H7 (cell line): Measurements from ENCODE around the gene MBLAC1. TPM values are rescaled to one million over a fixed set of nuclear protein-coding genes. Genes with fewer than 3 reads are reported as not detected.

ENCODE experiments used
- DNase-seq: peaks from one replicate; pipeline ENCODE4 v3.0.0; 2012
- H3K27me3 ChIP-seq: 2 replicates; pipeline ENCODE4 v1.6.0; 2011; ENCODE audit warnings: mild to moderate bottlenecking, low read length; ENCODE audit not compliant: control insufficient read depth, insufficient read depth
- H3K36me3 ChIP-seq: replicated peaks from 2 replicates; pipeline ENCODE4 v1.5.1; 2011; ENCODE audit warnings: low read length; ENCODE audit not compliant: control insufficient read depth, insufficient read depth
- H3K4me3 ChIP-seq: 2 replicates; pipeline ENCODE4 v1.5.1; 2011; ENCODE audit warnings: low read depth, mild to moderate bottlenecking, control low read depth, low read length, moderate library complexity; ENCODE audit not compliant: insufficient read depth
- total RNA-seq: library from RNA; depleted of rRNA; stranded (reverse); fragments of >200 nt; shearing (Covaris generic); gene quantifications from 2 replicates; pipeline ENCODE4 v1.2.3, GENCODE V29; 2014; rRNA removed

MBLAC1 gene
- 1.1 and 3.5 TPM in 2 replicates for total RNA-seq

GRCh38 chr7:100126931-100127865 lies at the start of gene MBLAC1:
Gene MBLAC1, plus strand, starts transcription at chr7:100126967. Its CDS starts 429 bp downstream, at chr7:100127396.
- DNase-seq, result peak; percentile 98
- Histone ChIP-seq H3K27me3 (peaks cover 13% of the 10 kb centered on the region), H3K4me3 (peak within 1 kb of the TSS; percentile 86), H3K36me3 (no peaks in the 10 kb centered on the region; the same call in none of the 2 replicates)

DNA sequence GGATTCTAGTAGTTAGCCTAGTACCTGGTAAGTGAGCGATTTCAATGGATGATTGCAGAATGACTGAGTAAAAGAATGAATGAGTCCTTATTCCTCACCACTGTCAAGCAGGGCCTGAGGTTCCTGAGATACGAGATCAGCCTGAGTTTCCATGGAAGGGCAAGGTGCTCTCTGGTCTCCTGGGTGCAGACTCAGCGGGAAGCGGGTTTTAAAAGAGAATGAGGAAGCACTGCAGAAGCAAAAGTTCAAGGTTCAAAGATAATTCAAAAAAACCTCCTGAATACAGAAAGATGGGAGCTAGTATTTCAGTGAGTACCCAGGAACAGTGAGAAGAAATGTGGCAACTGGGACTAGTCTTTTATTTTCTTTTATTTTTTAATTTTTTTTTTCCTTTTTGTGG lies 49.6 kb upstream of the MBLAC1 start:
- H3K4me3 ChIP-seq, result no peak overlapping the region
- H3K27me3 ChIP-seq, result no peaks in the 10 kb centered on the region
- DNase-seq, result no peak
- peaks cover 57% of the 10 kb centered on the region for H3K36me3 ChIP-seq

DNA sequence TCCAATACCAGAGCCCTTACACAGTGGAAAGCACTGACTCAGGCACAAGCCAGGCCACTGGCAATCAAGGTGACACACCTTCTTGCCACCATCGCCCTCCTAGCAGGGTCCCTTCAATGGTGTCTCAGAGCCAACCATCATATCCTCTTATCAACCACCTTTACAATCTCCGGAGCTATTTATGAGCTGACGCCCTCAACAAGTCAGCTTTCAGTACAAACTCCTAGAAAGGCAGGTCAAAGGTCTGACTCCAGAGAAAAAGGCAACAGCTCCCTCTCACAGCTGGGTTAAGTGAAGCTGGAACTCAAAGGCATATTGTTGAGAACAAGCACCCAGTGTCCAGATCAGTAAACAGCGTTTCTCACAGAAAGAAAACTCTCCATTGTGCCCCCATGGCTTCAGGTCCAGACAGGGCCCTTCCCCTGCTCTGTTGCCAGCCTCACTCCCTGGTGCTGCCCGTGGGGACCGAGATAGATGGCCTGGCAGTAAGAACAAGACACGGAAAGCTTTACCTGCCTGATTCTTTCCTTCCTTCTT lies 47.7 kb upstream of the MBLAC1 start:
- DNase-seq, result no peak
- Histone ChIP-seq H3K27me3 (no peaks in the 10 kb centered on the region), H3K4me3 (no peak overlapping the region), H3K36me3 (peaks cover 41% of the 10 kb centered on the region)

- Histone ChIP-seq H3K27me3 (no peaks in the 10 kb centered on the region), H3K4me3 (peak overlapping the region; percentile 91), H3K36me3 (peaks cover 23% of the 10 kb centered on the region)
- peak; percentile 57 for DNase-seq
Observed at GRCh38 chr7:100080907-100081534, 45.7 kb upstream of the MBLAC1 start.

- Histone ChIP-seq H3K36me3 (peaks cover 20% of the 10 kb centered on the region), H3K27me3 (no peaks in the 10 kb centered on the region), H3K4me3 (peak within 1 kb of the TSS; percentile 91)
- peak; percentile 97 for DNase-seq
Observed at GRCh38 chr7:100081535-100082102, 45.1 kb upstream of the MBLAC1 start, which contains the start of gene ZNF3. Gene ZNF3, minus strand, starts transcription at chr7:100081723. Its CDS starts 4,366 bp downstream, at chr7:100077357.

- Histone ChIP-seq H3K36me3 (peaks cover 14% of the 10 kb centered on the region), H3K27me3 (no peaks in the 10 kb centered on the region), H3K4me3 (no peak overlapping the region)
- DNase-seq, result peak; percentile 37
Observed at GRCh38 chr7:100082978-100083377, 43.8 kb upstream of the MBLAC1 start.

GRCh38 chr7:100085515-100085914 lies 41.3 kb upstream of the MBLAC1 start:
- H3K4me3 ChIP-seq, result no peak overlapping the region
- DNase-seq, result no peak
- H3K27me3 ChIP-seq, result no peaks in the 10 kb centered on the region
- H3K36me3 ChIP-seq, result peaks cover 3% of the 10 kb centered on the region

DNA sequence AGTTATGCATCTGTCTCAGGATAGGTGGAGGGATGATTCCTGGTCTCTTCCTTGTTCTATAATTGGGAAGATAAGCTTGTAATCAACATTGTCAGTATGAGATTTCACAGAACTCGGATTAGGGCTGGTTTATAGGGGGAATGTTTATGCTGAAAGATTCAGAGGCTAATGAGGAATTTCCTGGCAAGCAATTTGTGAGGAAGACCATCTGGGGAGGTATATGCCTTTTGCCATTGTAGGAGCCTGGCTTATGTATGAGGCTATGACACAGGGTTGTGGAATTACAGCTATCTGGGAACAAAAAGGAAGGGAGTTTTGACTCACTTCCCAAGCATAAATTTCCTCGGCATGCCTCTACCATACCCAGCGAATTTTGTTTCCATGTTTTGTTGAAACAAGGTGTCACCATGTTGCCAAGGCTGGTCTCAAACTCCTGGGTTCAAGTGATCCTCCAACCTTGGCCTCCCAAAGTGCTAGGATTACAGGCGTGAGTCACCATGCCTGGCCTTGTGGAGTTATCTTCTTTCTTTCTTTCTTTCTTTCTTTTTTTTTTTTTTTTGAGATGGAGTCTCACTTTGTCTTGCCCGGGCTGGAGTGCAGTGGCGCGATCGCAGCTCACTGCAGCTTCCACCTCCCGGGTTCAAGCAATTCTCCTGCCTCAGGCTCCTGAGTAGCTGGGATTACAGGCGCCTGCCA lies 39.6 kb upstream of the MBLAC1 start:
- peaks cover 12% of the 10 kb centered on the region for H3K36me3 ChIP-seq
- H3K4me3 ChIP-seq, result no peak overlapping the region
- DNase-seq, result no peak
- no peaks in the 10 kb centered on the region for H3K27me3 ChIP-seq

DNA sequence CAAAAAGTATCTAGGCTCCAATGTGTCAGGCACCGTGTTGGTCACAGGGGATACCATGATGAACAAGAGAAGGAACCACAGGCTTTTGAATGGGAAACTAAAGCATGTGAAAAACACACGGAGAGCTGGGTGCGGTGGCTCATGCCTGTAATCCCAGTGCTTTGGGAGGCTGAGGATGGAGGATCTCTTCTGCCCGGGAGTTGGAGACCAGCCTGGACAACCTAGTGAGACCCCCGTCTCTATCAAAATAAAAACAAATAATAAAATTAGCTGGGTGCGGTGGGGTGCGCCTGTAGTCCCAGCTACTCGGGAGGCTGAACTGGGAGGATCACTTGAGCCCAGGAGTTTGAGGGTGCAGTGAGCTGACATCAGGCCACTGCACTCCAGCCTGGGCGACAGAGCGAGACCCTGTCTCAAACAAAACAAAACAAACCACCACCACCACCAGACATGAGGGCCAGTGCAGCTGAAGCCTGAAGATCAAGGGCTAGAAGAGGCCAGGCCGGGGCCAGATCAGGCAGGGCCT lies 38.6 kb upstream of the MBLAC1 start:
- H3K4me3 ChIP-seq, result peak overlapping the region; percentile 94
- peaks cover 21% of the 10 kb centered on the region for H3K36me3 ChIP-seq
- no peak for DNase-seq
- no peaks in the 10 kb centered on the region for H3K27me3 ChIP-seq

DNA sequence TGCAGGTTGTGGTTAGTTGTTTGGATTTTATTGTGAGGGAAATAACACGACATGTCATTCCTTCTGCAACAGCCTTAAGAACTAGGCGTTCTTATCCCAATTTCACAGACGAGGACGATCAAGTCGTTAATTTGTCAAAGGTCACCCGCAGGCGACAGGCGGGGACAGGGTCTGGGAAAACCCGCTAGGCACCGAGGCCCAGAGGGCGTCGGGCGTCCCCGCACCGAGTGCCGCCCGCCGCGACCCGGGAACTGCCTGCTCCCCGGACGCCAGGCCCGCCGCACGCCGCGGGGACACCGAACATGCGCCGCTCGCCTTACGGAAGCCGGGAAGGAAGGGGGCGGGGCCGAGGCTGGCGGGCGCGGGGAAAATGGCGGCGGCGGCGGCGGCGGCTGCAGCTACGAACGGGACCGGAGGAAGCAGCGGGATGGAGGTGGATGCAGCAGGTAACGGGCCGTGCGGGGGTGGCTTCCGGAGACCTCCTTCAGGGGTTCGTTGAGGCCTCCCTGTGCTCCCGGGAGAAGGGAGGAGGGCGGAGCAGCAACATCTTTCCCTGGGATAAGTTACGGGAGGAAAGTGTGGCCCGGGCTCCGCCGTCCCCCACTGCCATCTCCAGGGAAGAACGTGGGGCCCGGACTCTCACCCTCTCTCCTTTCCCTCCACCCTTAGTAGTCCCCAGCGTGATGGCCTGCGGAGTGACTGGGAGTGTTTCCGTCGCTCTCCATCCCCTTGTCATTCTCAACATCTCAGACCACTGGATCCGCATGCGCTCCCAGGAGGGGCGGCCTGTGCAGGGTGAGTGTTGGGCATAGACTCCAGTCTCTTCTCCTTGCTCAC lies 37.9 kb upstream of the MBLAC1 start, which contains the start of gene COPS6:
TSS of gene COPS6 (plus strand) at position 349 of the 837 bp plus-strand sequence. CDS start at position 371, 22 bp downstream.
- Histone ChIP-seq H3K27me3 (no peaks in the 10 kb centered on the region), H3K4me3 (peak within 1 kb of the TSS; percentile 94), H3K36me3 (peaks cover 28% of the 10 kb centered on the region)
- DNase-seq, result peak; percentile 95

DNA sequence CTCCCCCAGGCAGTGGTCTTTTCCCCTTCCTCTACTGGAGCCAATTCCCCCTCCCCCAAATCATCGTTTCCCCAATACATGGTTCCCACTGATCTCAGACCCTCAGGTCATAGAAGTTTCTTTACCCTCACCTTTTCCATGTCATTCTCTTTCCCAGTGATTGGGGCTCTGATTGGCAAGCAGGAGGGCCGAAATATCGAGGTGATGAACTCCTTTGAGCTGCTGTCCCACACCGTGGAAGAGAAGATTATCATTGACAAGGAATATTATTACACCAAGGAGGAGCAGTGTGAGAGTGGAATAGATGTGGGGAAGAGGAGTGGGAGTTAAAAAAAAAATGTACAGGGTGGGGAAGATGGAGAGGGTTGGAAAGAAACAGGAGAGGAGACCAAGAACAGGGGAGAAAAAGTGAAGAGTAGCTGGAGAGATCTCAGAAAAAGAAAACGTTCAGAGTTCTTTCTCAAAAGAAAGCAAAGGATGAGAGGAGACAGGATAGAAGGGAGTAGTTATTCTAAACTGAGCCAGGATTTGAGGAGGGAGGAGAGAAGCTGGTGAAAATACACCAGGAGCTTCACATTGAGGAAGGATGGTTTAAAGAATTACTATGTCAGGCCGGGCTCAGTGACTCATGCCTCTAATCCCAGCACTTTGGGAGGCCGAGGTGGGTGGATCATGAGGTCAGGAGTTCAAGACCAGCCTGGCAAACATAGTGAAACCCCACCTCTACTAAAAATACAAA lies 37.1 kb upstream of the MBLAC1 start:
- H3K36me3 ChIP-seq, result peaks cover 35% of the 10 kb centered on the region
- H3K27me3 ChIP-seq, result no peaks in the 10 kb centered on the region
- H3K4me3 ChIP-seq, result peak overlapping the region; percentile 94
- DNase-seq, result peak; percentile 6

DNA sequence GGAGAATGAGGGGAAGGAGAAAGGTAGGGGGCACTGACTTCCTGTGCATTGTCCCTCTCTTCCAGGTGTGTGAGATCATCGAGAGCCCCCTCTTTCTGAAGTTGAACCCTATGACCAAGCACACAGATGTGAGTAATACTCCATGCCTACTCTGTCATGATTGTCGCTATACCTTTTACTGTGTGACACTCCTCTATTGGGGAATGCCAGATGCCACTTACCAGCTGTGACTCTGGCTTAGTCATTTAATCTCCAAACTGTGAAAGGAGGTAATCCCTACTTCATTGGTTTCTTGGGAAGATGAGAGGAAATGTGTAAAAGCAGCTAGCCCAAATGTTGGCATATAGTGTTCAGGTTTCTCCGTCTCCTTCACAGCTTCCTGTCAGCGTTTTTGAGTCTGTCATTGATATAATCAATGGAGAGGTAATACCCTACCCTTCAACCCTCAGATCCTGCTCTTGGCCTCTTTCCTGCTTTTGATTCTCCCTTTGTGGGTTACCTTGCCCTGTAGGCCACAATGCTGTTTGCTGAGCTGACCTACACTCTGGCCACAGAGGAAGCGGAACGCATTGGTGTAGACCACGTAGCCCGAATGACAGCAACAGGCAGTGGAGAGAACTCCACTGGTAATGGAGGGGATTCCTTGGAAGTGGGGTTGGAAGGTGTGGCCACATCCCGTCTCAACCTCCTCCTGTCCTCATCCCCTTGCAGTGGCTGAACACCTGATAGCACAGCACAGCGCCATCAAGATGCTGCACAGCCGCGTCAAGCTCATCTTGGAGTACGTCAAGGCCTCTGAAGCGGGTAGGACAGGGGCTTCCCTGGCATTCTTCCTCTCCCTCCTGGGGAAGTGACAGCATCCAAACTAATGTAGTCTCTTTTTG lies 36.0 kb upstream of the MBLAC1 start:
- no peaks in the 10 kb centered on the region for H3K27me3 ChIP-seq
- no peak for DNase-seq
- no peak overlapping the region for H3K4me3 ChIP-seq
- H3K36me3 ChIP-seq, result peaks cover 45% of the 10 kb centered on the region
